ENCODE measurements around the gene UNC5A. TPM values are rescaled to one million over a fixed set of nuclear protein-coding genes. Genes with fewer than 3 reads are reported as not detected.

UNC5A gene
- total RNA-seq, 1 donor from 2014 or later: not detected

DNA sequence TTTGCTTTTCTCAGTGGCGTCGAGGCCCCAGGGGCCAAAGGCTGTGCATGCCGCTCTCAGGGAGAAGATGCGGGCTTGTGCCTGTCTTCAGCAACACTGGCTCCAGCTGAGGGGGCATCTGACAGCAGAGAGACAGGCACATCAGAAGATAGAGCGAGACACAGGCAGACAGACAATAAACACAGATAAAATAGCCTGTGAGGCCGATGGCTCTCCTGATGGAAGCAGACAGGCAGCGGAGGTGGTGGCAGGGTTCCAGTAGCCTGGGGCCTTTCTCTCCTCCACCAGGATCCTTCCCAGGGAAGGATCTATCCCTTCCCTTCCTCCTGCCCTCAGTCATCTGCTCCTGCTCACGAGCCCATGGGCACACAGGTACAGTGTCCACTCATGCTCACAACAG is 16.6 kb upstream of the UNC5A start:
- intact Hi-C loops (cut with micrococcal nuclease): no loop called here
- ATAC-seq (ENCODE audit: low read depth) (no peak), DNase-seq (no peak)
- Mint-ChIP-seq H3K9me3 (no peaks in the 10 kb centered on the region), H3K4me1 (no peaks in the 10 kb centered on the region), H3K27me3 (peaks cover 45% of the 10 kb centered on the region), H3K36me3 (ENCODE audit: low read depth) (no peaks in the 10 kb centered on the region), H3K27ac (no peak overlapping the region), H3K4me3 (no peak overlapping the region)
- CTCF ChIA-PET: no interaction called here
- POLR2A ChIA-PET: no interaction called here
- TF ChIP-seq, protein P1, sequence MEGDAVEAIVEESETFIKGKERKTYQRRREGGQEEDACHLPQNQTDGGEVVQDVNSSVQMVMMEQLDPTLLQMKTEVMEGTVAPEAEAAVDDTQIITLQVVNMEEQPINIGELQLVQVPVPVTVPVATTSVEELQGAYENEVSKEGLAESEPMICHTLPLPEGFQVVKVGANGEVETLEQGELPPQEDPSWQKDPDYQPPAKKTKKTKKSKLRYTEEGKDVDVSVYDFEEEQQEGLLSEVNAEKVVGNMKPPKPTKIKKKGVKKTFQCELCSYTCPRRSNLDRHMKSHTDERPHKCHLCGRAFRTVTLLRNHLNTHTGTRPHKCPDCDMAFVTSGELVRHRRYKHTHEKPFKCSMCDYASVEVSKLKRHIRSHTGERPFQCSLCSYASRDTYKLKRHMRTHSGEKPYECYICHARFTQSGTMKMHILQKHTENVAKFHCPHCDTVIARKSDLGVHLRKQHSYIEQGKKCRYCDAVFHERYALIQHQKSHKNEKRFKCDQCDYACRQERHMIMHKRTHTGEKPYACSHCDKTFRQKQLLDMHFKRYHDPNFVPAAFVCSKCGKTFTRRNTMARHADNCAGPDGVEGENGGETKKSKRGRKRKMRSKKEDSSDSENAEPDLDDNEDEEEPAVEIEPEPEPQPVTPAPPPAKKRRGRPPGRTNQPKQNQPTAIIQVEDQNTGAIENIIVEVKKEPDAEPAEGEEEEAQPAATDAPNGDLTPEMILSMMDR (IDR thresholded peaks at IDR 0.05): no peak

- Mint-ChIP-seq H3K4me1 (no peaks in the 10 kb centered on the region), H3K9me3 (no peaks in the 10 kb centered on the region), H3K27ac (no peak overlapping the region), H3K27me3 (peaks cover 38% of the 10 kb centered on the region), H3K36me3 (ENCODE audit: low read depth) (no peaks in the 10 kb centered on the region), H3K4me3 (no peak overlapping the region)
- intact Hi-C loops (cut with micrococcal nuclease): no loop called here
- ChIA-PET CTCF (no interaction called here), POLR2A (no interaction called here)
- DNase-seq (no peak), ATAC-seq (ENCODE audit: low read depth) (no peak)
- TF ChIP-seq, protein P1 (IDR thresholded peaks at IDR 0.05): no peak
These were observed 15.8 kb upstream of the UNC5A start for GRCh38 chr5:176794509-176794908.

DNA sequence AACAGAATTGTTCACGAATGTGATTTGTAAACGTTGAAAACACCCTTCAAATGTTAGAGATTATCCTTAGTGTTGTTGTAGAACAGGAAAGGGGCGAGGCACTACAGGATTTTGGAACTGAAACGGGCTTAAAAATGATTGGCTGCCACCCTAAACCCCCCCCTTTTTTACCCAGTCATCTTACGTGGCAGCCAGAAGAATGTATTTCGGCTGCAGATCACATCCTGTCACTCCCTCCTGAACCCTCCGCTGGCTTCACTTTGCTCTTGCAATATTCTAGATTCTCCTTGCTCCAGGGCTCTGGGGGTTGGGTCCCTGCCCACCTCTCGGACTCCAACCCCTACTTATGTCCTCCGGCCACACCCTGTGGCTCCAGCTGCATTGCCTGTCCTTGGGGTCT is 13.9 kb upstream of the UNC5A start:
- H3K27ac Mint-ChIP-seq: no peak overlapping the region
- no peak for DNase-seq
- H3K9me3 Mint-ChIP-seq: no peaks in the 10 kb centered on the region
- CTCF ChIA-PET: no interaction called here
- H3K36me3 Mint-ChIP-seq (ENCODE audit: low read depth): no peaks in the 10 kb centered on the region
- POLR2A ChIA-PET: no interaction called here
- no peak overlapping the region for H3K4me3 Mint-ChIP-seq
- no peaks in the 10 kb centered on the region for H3K4me1 Mint-ChIP-seq
- H3K27me3 Mint-ChIP-seq: peaks cover 36% of the 10 kb centered on the region
- ATAC-seq (ENCODE audit: low read depth): no peak
- intact Hi-C loops (cut with micrococcal nuclease): no loop called here
- TF ChIP-seq, protein P1 (IDR thresholded peaks at IDR 0.05): no peak

- TF ChIP-seq, protein P1 (IDR thresholded peaks at IDR 0.05): no peak
- Mint-ChIP-seq H3K27ac (no peak overlapping the region), H3K27me3 (peaks cover 36% of the 10 kb centered on the region), H3K36me3 (ENCODE audit: low read depth) (no peaks in the 10 kb centered on the region), H3K4me1 (no peaks in the 10 kb centered on the region), H3K9me3 (no peaks in the 10 kb centered on the region), H3K4me3 (no peak overlapping the region)
- CTCF ChIA-PET: no interaction called here
- no peak for ATAC-seq (ENCODE audit: low read depth)
- intact Hi-C loops (cut with micrococcal nuclease): no loop called here
- DNase-seq: no peak
- POLR2A ChIA-PET: no interaction called here
These were observed 13.4 kb upstream of the UNC5A start for GRCh38 chr5:176796970-176797369.

GRCh38 chr5:176797456-176798050 is 12.8 kb upstream of the UNC5A start:
- peaks cover 33% of the 10 kb centered on the region for H3K27me3 Mint-ChIP-seq
- no peaks in the 10 kb centered on the region for H3K4me1 Mint-ChIP-seq
- ChIA-PET POLR2A (no interaction called here), CTCF (no interaction called here)
- TF ChIP-seq, protein P1 (IDR thresholded peaks at IDR 0.05): no peak
- no peak overlapping the region for H3K4me3 Mint-ChIP-seq
- no peak for DNase-seq
- no peak for ATAC-seq (ENCODE audit: low read depth)
- H3K36me3 Mint-ChIP-seq (ENCODE audit: low read depth): no peaks in the 10 kb centered on the region
- no peak overlapping the region for H3K27ac Mint-ChIP-seq
- intact Hi-C loops (cut with micrococcal nuclease): no loop called here
- H3K9me3 Mint-ChIP-seq: no peaks in the 10 kb centered on the region

All from activated B cell treated with CpG ODN at 0.5 μM for 24 hours (primary cell).